Measurements from ENCODE around the gene CDH9.
"Not testable (repeated sequence)": the region's sequence is repeated elsewhere in the genome, so short reads cannot be mapped to it uniquely, and the experiment has no call there.

CDH9 gene

GRCh38 chr5:26945901-26946300 lies 92.5 kb downstream of the CDH9 start:
- no peak for DNase-seq

GRCh38 chr5:26942481-26942880 lies 95.9 kb downstream of the CDH9 start:
- no peak for DNase-seq

- no peak for DNase-seq
Measured at GRCh38 chr5:26940994-26941393, 97.4 kb downstream of the CDH9 start.

- no peak for DNase-seq
Measured at GRCh38 chr5:26932238-26932637, 106.1 kb downstream of the CDH9 start.

GRCh38 chr5:26921439-26921838 lies 116.9 kb downstream of the CDH9 start:
- no peak for DNase-seq

- DNase-seq = no peak
Measured at GRCh38 chr5:26903469-26903868, 134.9 kb downstream of the CDH9 start.

GRCh38 chr5:26894719-26895263 lies 143.6 kb downstream of the CDH9 start:
- no peak for DNase-seq

- DNase-seq = no peak
Measured at GRCh38 chr5:26893078-26893477, 145.3 kb downstream of the CDH9 start.

GRCh38 chr5:26889815-26890214 lies 148.6 kb downstream of the CDH9 start:
- DNase-seq = no peak

- no peak for DNase-seq
Measured at GRCh38 chr5:26884481-26884880, 153.9 kb downstream of the CDH9 start.

GRCh38 chr5:26883375-26883774 lies 155.0 kb downstream of the CDH9 start:
- DNase-seq = no peak

- DNase-seq = no peak
Measured at GRCh38 chr5:26881901-26882300, 156.5 kb downstream of the CDH9 start.

GRCh38 chr5:26877154-26877553 lies 161.2 kb downstream of the CDH9 start:
- DNase-seq = no peak

GRCh38 chr5:26872337-26872736 lies 166.0 kb downstream of the CDH9 start:
- no peak for DNase-seq

GRCh38 chr5:26869781-26870180 lies 168.6 kb downstream of the CDH9 start:
- no peak for DNase-seq

GRCh38 chr5:26868504-26868903 lies 169.9 kb downstream of the CDH9 start:
- DNase-seq = no peak

- no peak for DNase-seq
Measured at GRCh38 chr5:26864061-26864460, 174.3 kb downstream of the CDH9 start.

- DNase-seq = no peak
Measured at GRCh38 chr5:26856238-26856637, 182.1 kb downstream of the CDH9 start.

GRCh38 chr5:26852450-26852849 lies 185.9 kb downstream of the CDH9 start:
- DNase-seq = not testable (repeated sequence)

GRCh38 chr5:26847041-26847736 lies 191.2 kb downstream of the CDH9 start:
- no peak for DNase-seq

- no peak for DNase-seq
Measured at GRCh38 chr5:26843677-26844076, 194.7 kb downstream of the CDH9 start.

GRCh38 chr5:26833596-26833995 lies 204.8 kb downstream of the CDH9 start:
- DNase-seq = no peak

All from C1 segment of cervical spinal cord (tissue), 14 donors.